H54 (cell line): ENCODE data around the gene KCNK2.

Experiments
- DNase-seq: peaks from one replicate; pipeline ENCODE4 v3.0.0; 2011; ENCODE audit warnings: low spot score, mixed read lengths; ENCODE audit not compliant: insufficient read length
- FAIRE-seq: peaks from 3 replicates; lab custom pipeline; 2011; peaks lifted over from hg19 to GRCh38; lab: Jason Lieb, UNC
- POLR2A ChIP-seq: IDR thresholded peaks from 2 replicates; pipeline ENCODE4 v1.6.1; 2011; ENCODE audit warnings: low read depth, mild to moderate bottlenecking, low read length

The KCNK2 gene

DNA sequence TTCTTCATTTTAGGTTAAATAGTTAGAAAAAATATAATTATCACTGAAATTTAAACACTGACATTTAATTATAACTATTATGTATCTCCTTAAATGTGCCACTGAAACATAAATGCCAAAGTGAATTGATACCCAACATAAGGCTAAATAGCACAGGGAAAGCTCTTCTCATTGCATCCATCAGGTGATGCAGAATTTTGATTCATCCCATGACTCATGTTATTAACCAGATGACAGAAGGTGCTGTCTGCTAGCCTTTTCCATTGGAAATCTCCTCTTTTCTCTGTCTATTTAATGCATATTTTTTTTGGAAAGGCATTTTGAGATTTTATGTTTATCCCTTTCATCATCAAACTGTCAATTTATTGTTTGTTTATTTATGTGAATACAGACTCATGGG, 136.8 kb downstream of the KCNK2 start:
- no peak for TF ChIP-seq POLR2A
- FAIRE-seq: no peak

DNA sequence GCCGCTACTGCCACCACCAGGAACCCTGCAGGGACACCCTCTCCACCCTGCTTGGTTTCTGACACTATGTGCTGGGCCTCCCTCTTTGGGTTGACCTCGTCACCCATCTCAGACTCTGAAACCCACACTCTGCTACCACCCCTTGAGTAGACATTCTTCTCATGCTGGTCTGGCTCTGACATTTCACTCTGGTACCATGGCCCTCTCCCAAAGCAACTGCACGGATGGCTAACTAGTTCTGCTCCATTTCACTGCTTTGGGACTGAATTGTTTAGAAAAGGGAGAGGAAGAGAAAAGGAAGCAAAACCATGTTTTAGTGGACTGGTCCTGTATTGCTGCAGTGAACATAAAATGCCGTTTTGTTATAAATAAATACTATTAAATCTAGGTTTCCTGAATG, 137.8 kb downstream of the KCNK2 start:
- no peak for TF ChIP-seq POLR2A
- no peak for FAIRE-seq
- DNase-seq: no peak

More for the DNA sequence above, 136.8 kb downstream of the KCNK2 start:
- DNase-seq: no peak

- DNase-seq (no peak), FAIRE-seq (no peak)
- TF ChIP-seq POLR2A: no peak
Measured at GRCh38 chr1:215226757-215227156, 144.2 kb downstream of the KCNK2 start.

DNA sequence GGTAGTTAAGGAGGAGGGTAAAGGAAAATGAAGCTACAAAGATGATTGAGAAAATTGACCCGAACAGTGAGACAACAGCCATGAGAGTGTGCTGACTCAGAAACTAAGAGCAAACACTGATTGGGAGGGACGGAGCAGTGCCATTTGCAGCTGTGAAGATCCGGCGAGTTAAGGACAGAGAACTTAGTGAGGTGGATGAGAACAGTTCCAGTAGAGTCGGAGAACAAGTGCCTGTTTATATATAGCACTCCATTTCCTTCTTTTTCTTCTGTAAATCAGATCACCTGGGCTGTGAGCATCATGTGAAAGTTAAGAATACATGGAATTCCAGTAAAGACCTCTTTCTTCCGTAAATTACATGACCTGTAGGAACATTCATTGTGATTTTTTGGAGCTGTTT, 145.7 kb downstream of the KCNK2 start:
- no peak for DNase-seq

GRCh38 chr1:215241451-215241850, 158.9 kb downstream of the KCNK2 start:
- DNase-seq: no peak
- TF ChIP-seq POLR2A: no peak
- no peak for FAIRE-seq

More for the DNA sequence above, 145.7 kb downstream of the KCNK2 start:
- TF ChIP-seq POLR2A: no peak
- no peak for FAIRE-seq

- no peak for FAIRE-seq
- DNase-seq: no peak
- no peak for TF ChIP-seq POLR2A
Measured at GRCh38 chr1:215243345-215244054, 161.0 kb downstream of the KCNK2 start.

GRCh38 chr1:215250913-215251312, 168.4 kb downstream of the KCNK2 start:
- no peak for TF ChIP-seq POLR2A
- DNase-seq: no peak
- FAIRE-seq: no peak

DNA sequence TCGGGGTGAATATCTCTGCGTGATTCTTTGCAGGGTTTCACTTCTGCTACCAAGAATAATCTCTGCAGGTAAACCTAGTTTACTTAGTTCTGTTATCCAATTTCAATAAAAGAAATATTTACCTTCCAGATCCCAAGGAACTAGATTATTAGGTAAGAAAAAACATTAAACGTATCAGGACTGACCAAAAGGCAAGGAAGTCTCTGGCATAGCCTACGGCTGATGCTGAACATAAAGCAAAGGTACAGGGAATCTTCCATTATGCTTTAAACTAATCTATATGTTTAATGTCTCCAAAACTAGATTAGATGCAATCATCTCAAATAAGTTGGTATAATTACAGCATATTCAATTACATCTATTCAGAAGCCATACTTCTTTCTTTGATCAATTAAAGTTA, 168.9 kb downstream of the KCNK2 start:
- no peak for DNase-seq

GRCh38 chr1:215252164-215252563, 169.6 kb downstream of the KCNK2 start:
- no peak for DNase-seq
- no peak for TF ChIP-seq POLR2A
- no peak for FAIRE-seq

More for the DNA sequence above, 168.9 kb downstream of the KCNK2 start:
- FAIRE-seq: no peak
- TF ChIP-seq POLR2A: no peak

GRCh38 chr1:215256936-215257679, 174.6 kb downstream of the KCNK2 start:
- DNase-seq (no peak), FAIRE-seq (no peak)
- TF ChIP-seq POLR2A: no peak

GRCh38 chr1:215260711-215261110, 178.2 kb downstream of the KCNK2 start:
- FAIRE-seq (no peak), DNase-seq (no peak)
- TF ChIP-seq POLR2A: no peak

GRCh38 chr1:215262106-215262505, 179.6 kb downstream of the KCNK2 start:
- DNase-seq (no peak), FAIRE-seq (no peak)
- no peak for TF ChIP-seq POLR2A

- no peak for TF ChIP-seq POLR2A
- FAIRE-seq (no peak), DNase-seq (no peak)
Measured at GRCh38 chr1:215263636-215264035, 181.1 kb downstream of the KCNK2 start.

DNA sequence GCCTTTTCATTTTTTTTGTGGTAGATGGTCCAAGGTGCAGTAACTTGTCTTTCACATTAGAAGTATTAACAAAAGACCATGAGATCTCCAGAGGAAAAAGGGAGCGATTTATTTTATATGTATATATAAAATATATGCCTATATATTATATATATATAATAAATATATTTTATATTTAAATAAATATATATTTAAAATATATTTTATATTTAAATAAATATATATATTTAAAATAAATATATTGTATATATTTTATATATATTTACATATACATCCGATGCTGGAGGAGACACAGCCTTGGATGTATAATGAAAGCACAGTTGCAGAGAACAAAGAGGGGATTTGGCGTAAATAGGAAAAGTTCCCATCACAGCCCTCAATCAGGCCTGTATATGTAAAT, 182.1 kb downstream of the KCNK2 start:
- TF ChIP-seq POLR2A: no peak
- FAIRE-seq (no peak), DNase-seq (no peak)

DNA sequence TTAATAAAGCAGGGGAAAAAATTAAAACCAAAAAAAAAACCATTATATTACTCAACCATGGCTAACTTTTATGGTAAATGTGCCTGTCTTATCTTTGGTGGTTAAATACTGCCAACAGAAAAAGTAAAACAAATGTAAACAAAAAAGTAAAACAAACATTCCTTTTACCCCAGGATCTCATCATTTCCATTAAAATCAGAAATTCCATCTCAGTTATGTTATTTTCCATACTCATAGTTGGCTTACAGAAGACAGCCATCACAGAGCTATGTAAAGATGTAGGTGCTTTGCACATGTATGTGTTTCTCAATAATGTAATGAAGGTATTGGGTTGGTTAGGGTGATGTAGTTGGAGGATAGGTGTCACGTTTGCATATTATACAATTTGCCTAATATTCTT, 185.0 kb downstream of the KCNK2 start:
- FAIRE-seq: no peak
- no peak for TF ChIP-seq POLR2A
- DNase-seq: no peak
